HG02571 (cell line): ENCODE results near the gene MKX.

Experiments
- ATAC-seq: cut with Tn5 transposase; IDR thresholded peaks from one replicate; pipeline ENCODE4 v1.9.1; 2021; ENCODE audit warnings: mild to moderate bottlenecking, moderate library complexity; ENCODE audit not compliant: unreplicated experiment

MKX gene

GRCh38 chr10:27743012-27743876 is 2.4 kb downstream of the MKX start:
- no peak for ATAC-seq

- ATAC-seq: peak; percentile 93
Measured at GRCh38 chr10:27742195-27743011, 3.2 kb downstream of the MKX start.

- ATAC-seq: no peak
Measured at GRCh38 chr10:27741173-27742091, 4.2 kb downstream of the MKX start.

- no peak for ATAC-seq
Measured at GRCh38 chr10:27736396-27736795, 9.2 kb downstream of the MKX start.

- no peak for ATAC-seq
Measured at GRCh38 chr10:27730041-27730440, 15.6 kb downstream of the MKX start.

- ATAC-seq: no peak
Measured at GRCh38 chr10:27728338-27728737, 17.3 kb downstream of the MKX start.

GRCh38 chr10:27724287-27724686 is 21.3 kb downstream of the MKX start:
- ATAC-seq: no peak

GRCh38 chr10:27723436-27723835 is 22.2 kb downstream of the MKX start:
- no peak for ATAC-seq

- ATAC-seq: no peak
Measured at GRCh38 chr10:27720529-27720928, 25.1 kb downstream of the MKX start.

GRCh38 chr10:27719052-27719451 is 26.6 kb downstream of the MKX start:
- ATAC-seq: no peak

GRCh38 chr10:27717861-27718260 is 27.8 kb downstream of the MKX start:
- ATAC-seq: no peak

GRCh38 chr10:27717224-27717623 is 28.4 kb downstream of the MKX start:
- ATAC-seq: no peak

GRCh38 chr10:27716521-27716920 is 29.1 kb downstream of the MKX start:
- ATAC-seq: no peak

- ATAC-seq: no peak
Measured at GRCh38 chr10:27715505-27715904, 30.1 kb downstream of the MKX start.

GRCh38 chr10:27714349-27714748 is 31.3 kb downstream of the MKX start:
- ATAC-seq: no peak

- no peak for ATAC-seq
Measured at GRCh38 chr10:27713941-27714340, 31.7 kb downstream of the MKX start.

- ATAC-seq: no peak
Measured at GRCh38 chr10:27710014-27710413, 35.6 kb downstream of the MKX start.

GRCh38 chr10:27709304-27709703 is 36.3 kb downstream of the MKX start:
- no peak for ATAC-seq

GRCh38 chr10:27701938-27702537 is 43.6 kb downstream of the MKX start:
- no peak for ATAC-seq

GRCh38 chr10:27699776-27700175 is 45.8 kb downstream of the MKX start:
- no peak for ATAC-seq

- no peak for ATAC-seq
Measured at GRCh38 chr10:27698961-27699360, 46.7 kb downstream of the MKX start.
